Endothelial cell of hepatic sinusoid (primary cell): ENCODE measurements around the gene SSUH2.
"Not testable (repeated sequence)": the region's sequence is repeated elsewhere in the genome, so short reads cannot be mapped to it uniquely, and the experiment has no call there.

ENCODE experiments used
- in situ Hi-C: cut with HindIII; loops from 2 replicates; pipeline ENCODE4 v1.10.0; 2017; ENCODE audit warnings: low sequenced_read_pairs

Gene SSUH2

GRCh38 chr3:8660175-8661118, 15.8 kb upstream of the SSUH2 start:
- in situ Hi-C loops, result no loop called here

DNA sequence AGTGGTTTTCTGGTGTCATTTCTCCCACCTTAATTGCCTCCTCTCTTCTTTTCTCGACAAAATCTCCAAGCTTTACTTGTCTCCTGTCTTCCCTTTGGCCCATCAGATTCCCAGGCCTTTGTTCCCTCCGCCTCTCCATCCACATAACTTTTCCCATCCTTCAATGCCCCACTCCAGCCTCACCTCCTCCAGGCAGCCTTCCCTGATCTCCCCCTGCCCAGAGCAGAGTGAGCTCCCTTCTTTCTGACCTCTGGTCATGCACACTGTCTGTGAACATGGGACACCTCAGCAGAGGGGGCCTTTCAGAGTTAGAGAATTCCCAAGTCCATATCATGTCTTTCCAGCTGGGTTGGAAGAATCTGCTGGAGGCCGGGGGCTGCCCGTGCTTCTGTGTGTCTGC, 14.6 kb upstream of the SSUH2 start:
- in situ Hi-C loops, result no loop called here

GRCh38 chr3:8658306-8659212, 14.0 kb upstream of the SSUH2 start:
- in situ Hi-C loops, result no loop called here

- in situ Hi-C loops, result no loop called here
Measured at GRCh38 chr3:8657804-8658305, 13.3 kb upstream of the SSUH2 start.

GRCh38 chr3:8656240-8656639, 11.6 kb upstream of the SSUH2 start:
- in situ Hi-C loops, result no loop called here

- in situ Hi-C loops, result no loop called here
Measured at GRCh38 chr3:8655387-8655835, 10.8 kb upstream of the SSUH2 start.

DNA sequence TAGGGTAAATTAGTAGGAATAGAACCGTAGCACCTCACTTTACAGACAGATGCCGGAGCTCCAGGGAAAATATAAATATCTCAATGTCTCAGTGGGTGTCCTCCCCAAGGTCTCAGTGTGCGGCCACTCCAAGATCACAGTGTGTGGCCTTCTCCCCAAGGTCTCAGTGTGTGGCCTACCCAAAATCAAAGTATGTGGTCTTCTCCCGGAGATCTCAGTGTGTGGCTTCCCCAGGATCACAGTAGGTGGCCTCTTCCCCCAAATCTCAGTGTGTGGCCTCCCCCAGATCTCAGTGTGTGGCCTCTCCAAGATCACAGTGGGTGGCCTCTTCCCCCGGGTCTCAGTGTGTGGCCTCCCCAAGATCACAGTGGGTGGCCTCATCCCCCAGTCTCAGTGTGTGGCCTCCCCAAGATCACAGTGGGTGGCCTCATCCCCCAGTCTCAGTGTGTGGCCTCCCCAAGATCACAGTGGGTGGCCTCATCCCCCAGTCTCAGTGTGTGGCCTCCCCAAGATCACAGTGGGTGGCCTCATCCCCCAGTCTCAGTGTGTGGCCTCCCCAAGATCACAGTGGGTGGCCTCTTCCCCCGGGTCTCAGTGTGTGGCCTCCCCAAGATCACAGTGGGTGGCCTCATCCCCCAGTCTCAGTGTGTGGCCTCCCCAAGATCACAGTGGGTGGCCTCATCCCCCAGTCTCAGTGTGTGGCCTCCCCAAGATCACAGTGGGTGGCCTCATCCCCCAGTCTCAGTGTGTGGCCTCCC, 10.2 kb upstream of the SSUH2 start:
- in situ Hi-C loops, result not testable (repeated sequence)

DNA sequence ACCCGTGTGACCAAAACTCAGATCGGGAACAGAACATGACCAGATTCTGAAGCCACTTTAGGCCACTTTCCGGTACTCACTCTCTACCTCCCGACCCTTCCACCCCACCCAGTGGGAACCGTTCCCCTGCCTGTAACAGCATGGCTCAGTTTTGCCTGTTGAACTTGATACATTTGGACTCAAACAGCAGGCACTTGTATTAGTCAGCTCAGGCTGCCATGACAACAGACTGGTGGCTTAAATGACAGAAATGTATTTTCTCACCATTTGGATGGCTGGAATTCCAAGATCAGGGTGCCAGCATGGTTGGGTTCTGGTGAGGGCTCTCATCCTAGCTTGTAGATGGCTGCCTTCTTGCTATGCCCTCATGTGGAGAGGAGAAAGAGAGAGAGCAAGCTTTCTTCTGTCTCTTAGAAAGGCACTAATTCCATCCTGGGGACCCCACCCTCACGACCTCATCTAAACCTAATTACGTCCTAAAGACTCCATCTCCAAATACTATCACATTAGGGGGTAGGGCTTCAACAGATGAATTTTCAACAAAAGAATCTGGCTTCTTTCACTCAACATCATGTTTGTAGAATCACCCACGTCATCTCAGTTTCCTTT, 9.3 kb upstream of the SSUH2 start:
- in situ Hi-C loops, result no loop called here

DNA sequence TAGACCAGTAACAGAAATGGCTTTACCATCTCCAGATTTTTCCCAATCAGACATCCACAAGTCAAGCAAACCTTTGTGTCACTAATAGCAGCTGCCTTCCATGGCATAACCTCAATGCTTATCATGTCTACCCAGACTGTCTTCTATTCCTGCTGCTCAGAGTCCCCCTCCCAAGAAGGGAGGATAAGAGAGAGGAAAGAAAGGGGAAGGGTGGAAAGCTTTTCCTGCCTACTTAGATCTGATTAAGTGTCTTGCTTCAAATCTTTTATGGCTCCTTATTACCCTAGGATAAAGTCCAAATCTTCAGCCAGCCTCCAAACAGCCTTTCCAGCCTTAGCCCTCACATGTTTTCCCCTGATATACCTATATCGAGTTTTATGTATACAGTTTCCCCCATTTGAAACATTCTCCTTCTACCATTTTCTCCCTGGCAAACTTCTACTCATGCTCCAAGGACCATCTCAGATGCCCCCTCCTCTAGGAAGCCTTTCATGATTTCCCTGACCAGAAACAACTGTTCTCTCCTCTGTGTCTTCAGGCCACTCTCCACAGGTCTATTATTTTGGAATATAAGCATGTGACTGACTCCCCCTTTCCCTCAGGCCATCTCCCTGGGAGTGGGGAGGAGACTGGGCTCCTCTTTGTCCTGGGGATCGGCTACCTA, 7.9 kb upstream of the SSUH2 start:
- in situ Hi-C loops, result no loop called here

- in situ Hi-C loops, result no loop called here
Measured at GRCh38 chr3:8651418-8652323, 7.1 kb upstream of the SSUH2 start.

GRCh38 chr3:8650583-8651416, 6.2 kb upstream of the SSUH2 start:
- in situ Hi-C loops, result no loop called here

DNA sequence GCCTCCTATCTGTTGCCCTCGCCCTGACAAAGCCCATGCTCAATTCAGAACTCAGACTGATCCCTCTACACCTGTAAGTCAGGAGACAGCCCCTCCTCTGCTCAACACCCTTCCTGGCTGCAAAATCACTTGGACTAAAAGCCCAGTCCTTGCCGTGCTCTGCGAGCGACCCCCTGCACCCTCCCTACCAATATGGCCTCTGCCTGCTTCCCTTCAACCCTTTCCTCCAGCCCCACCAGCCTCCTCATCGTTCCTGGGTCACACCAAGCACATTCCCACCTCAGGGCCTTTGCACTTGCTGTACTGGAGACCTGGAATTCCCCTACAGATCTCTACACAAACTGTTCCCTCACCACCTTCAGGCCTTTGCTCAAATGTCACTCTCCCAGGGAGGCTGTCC, 5.2 kb upstream of the SSUH2 start:
- in situ Hi-C loops, result loop anchor here (25.0 kb wide), 1 partner anchor 88 kb away; the partner anchor contains the start of gene CAV3

- in situ Hi-C loops, result loop anchor here (25.0 kb wide), 1 partner anchor 88 kb away; the partner anchor contains the start of gene CAV3
Measured at GRCh38 chr3:8648909-8649741, 4.5 kb upstream of the SSUH2 start.

- in situ Hi-C loops, result loop anchor here (25.0 kb wide), 1 partner anchor 90 kb away; the partner anchor contains the start of gene CAV3
Measured at GRCh38 chr3:8647137-8647985, 2.8 kb upstream of the SSUH2 start.

DNA sequence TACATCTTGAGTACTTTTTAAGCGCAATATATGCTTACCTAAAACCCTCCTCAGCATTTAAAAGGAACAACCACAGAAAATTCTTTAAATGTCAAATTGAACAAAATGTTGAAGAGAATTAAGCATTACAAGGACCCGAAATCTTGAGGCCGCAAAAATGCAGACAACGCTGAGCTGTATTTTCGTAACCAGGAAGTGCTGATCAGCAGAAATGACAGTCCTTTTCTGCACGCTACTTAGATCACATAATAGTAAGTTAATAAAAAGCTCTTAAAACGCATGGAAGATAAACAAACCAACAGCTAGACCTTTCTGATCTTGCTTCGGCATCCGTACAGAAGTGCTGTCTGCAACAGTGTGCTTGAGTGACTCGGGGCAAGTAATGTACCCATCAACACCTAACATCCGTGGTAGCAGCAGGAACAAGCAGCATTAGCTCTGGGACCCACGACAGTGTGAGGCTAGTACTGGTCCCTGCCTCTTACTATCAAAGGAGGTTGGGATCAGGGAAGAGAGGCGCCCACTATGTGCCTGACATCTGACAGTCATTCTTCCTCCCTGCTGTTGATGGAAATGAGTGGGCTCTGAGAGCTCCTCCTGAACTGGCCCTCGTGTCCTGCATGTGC, 1.8 kb upstream of the SSUH2 start:
- in situ Hi-C loops, result loop anchor here (25.0 kb wide), 1 partner anchor 91 kb away; the partner anchor contains the start of gene CAV3
